HepG2 (cell line): Measurements from ENCODE around the gene KIAA1614. TPM values are rescaled to one million over a fixed set of nuclear protein-coding genes. Genes with fewer than 3 reads are reported as not detected.

Experiments
- ATAC-seq: fragments of 200-7000 bp; cut with Tn5 transposase; 3 replicates; pipeline ENCODE4 v1.9.1; 2020; ENCODE audit warnings: mild to moderate bottlenecking, moderate library complexity
- BruUV-seq: library from RNA; stranded (reverse); fragments of 400-500 nt; replicated peaks from 2 replicates; lab custom pipeline; 2021; lab: Mats Ljungman, UMichigan
- CTCF ChIA-PET: fragments of 300-600 bp; formaldehyde crosslinking; extraction: SDS; loops from one replicate; lab custom pipeline; 2021; ENCODE audit warnings: low total read pairs, inconsistent platforms, low intra/inter-chr PET ratio; lab: Yijun Ruan, JAX
- POLR2A ChIA-PET: fragments of 350-600 bp; sonication (Branson Sonifier 250); formaldehyde crosslinking; loops from one replicate; lab custom pipeline; 2020; ENCODE audit warnings: antibody characterized with exemption, inconsistent platforms; lab: Yijun Ruan, JAX
- DNase-seq: peaks from one replicate; pipeline ENCODE4 v3.0.0-alpha.2; 2015; ENCODE audit warnings: low spot score
- FAIRE-seq: peaks from 3 replicates; lab custom pipeline; 2011; peaks lifted over from hg19 to GRCh38; lab: Jason Lieb, UNC
- H2AFZ ChIP-seq: one replicate; pipeline ENCODE4 v1.6.1; 2011; ENCODE audit warnings: low read length, inconsistent platforms
- H3K27ac ChIP-seq: fragments of 300-600 bp; 3 replicates; pipeline ENCODE4 v1.8.0; 2011; ENCODE audit warnings: mixed run types, mild to moderate bottlenecking, mixed read lengths, low read length, inconsistent platforms; ENCODE audit not compliant: insufficient read depth; ENCODE audit errors: extremely low read length
- H3K27me3 ChIP-seq, 2 experiments: fragments of 200-600 bp in 1 of 2; 2 replicates in 1 of 2; 3 replicates in 1 of 2; pipeline versions ENCODE4 v1.6.0 to v1.8.0; 2011; ENCODE audit warnings: low read length in 2 of 2, mild to moderate bottlenecking in 2 of 2, moderate library complexity in 2 of 2, inconsistent platforms in 1 of 2; ENCODE audit not compliant: insufficient read depth in 2 of 2, control insufficient read depth in 1 of 2
- H3K36me3 ChIP-seq, 2 experiments: fragments of 200-600 bp in 1 of 2; replicated peaks in 1 of 2; 2 replicates in 1 of 2; 3 replicates in 1 of 2; pipeline versions ENCODE4 v1.5.1 to v1.8.0; 2011; ENCODE audit warnings: low read length in 2 of 2, inconsistent platforms in 1 of 2; ENCODE audit not compliant: insufficient read depth in 2 of 2, control insufficient read depth in 1 of 2
- H3K4me1 ChIP-seq: 2 replicates; pipeline ENCODE4 v1.5.1; 2012; ENCODE audit warnings: low read length, inconsistent platforms; ENCODE audit not compliant: insufficient read depth
- H3K4me2 ChIP-seq: 2 replicates; pipeline ENCODE4 v1.6.0; 2011; ENCODE audit warnings: low read depth, low read length, inconsistent platforms
- H3K4me3 ChIP-seq, 3 experiments: fragments of 200-600 bp in 1 of 3; sonication (generic), shearing (Covaris generic) in 1 of 3; replicated peaks in 1 of 3; 2 replicates each; pipeline ENCODE4 v1.5.1; 2011 to 2016; ENCODE audit warnings: low read length in 3 of 3, inconsistent platforms in 2 of 3, low read depth in 2 of 3, mild to moderate bottlenecking in 2 of 3, control low read depth in 1 of 3, mixed read lengths in 1 of 3; ENCODE audit not compliant: insufficient read depth in 1 of 3
- H3K79me2 ChIP-seq: one replicate; pipeline ENCODE4 v1.6.1; 2011; ENCODE audit warnings: low read length, inconsistent platforms; ENCODE audit not compliant: insufficient read depth
- H3K9ac ChIP-seq: 2 replicates; pipeline ENCODE4 v1.6.0; 2011; ENCODE audit warnings: mild to moderate bottlenecking, low read depth, low read length, inconsistent platforms; ENCODE audit not compliant: insufficient read depth
- H3K9me3 ChIP-seq: 2 replicates; pipeline ENCODE4 v1.5.1; 2012; ENCODE audit warnings: mild to moderate bottlenecking, low read length
- H4K20me1 ChIP-seq: 2 replicates; pipeline ENCODE4 v1.6.0; 2011; ENCODE audit warnings: inconsistent platforms, mild to moderate bottlenecking, low read length, moderate library complexity; ENCODE audit not compliant: insufficient read depth
- GABPB1 ChIP-seq: IDR thresholded peaks from 2 replicates; pipeline ENCODE4 v1.6.1; 2016; ENCODE audit warnings: mild to moderate bottlenecking, missing genetic modification reagents, moderate library complexity, missing compliant biosample characterization
- NKX3-1 ChIP-seq: sonication (generic); formaldehyde crosslinking; IDR thresholded peaks from 2 replicates; pipeline ENCODE4 v1.5.0; 2020; ENCODE audit warnings: missing genetic modification reagents
- REST ChIP-seq, 2 experiments: IDR thresholded peaks; 2 replicates each; pipeline ENCODE4 v1.6.1; 2011 to 2012; ENCODE audit warnings: low read length in 2 of 2, borderline replicate concordance in 1 of 2, low read depth in 1 of 2, mild to moderate bottlenecking in 1 of 2, moderate library complexity in 1 of 2
- SP2 ChIP-seq: sonication (generic); formaldehyde crosslinking; IDR thresholded peaks from 2 replicates; pipeline ENCODE4 v1.5.1; 2020; ENCODE audit warnings: mild to moderate bottlenecking, missing genetic modification reagents
- UBTF ChIP-seq: sonication (generic); formaldehyde crosslinking; IDR thresholded peaks from 2 replicates; pipeline ENCODE4 v1.4.0; 2020; ENCODE audit warnings: mild to moderate bottlenecking, missing genetic modification reagents
- WGBS: methylation state at CpG from one replicate; pipeline ENCODE4 v1.1.6; 2017; ENCODE audit warnings: low lambda C conversion rate; 5-methylcytosine and 5-hydroxymethylcytosine counted together
- in situ Hi-C: cut with HindIII; loops from 2 replicates; pipeline ENCODE4 v1.10.0; 2017; ENCODE audit warnings: low pct_unique_long_range_greater_than_20kb; ENCODE audit not compliant: extremely low pct_ligation_motif_present
- intact Hi-C: fragments of 100-400 bp; cut with micrococcal nuclease; formaldehyde crosslinking; loops from one replicate; pipeline ENCODE4 v1.10.0; 2022; ENCODE audit not compliant: unreplicated experiment
- polyA plus RNA-seq, 8 experiments: library from polyadenylated mRNA; depleted of rRNA in 3 of 8; stranded (reverse) in 7 of 8; unstranded in 1 of 8; fragments of >200 nt; fragmentation: Illumina TruSeq in 4 of 8; extraction: Trizol in 4 of 8; gene quantifications; 2 replicates each; pipeline versions ENCODE4 v1.2.1 to v1.2.3, GENCODE V29; 2011 to 2016; ENCODE audit warnings: low read depth in 4 of 8, missing spikeins in 1 of 8, mixed read lengths in 1 of 8; ENCODE audit not compliant: insufficient read depth in 1 of 8
- total RNA-seq, 5 experiments: library from RNA; depleted of rRNA; stranded (reverse); fragments of >200 nt; fragmentation: Illumina TruSeq; extraction: Trizol; gene quantifications; 2 replicates each; pipeline ENCODE4 v1.2.3, GENCODE V29; 2016; ENCODE audit warnings: low read depth in 1 of 5

KIAA1614 gene
- total and polyA plus RNA-seq, 2 of the 13 experiments (the other 11 are each of a cell fraction or from before 2014, with no cell fraction given), result 0.15 to 0.77 TPM

GRCh38 chr1:180927841-180928240 lies 15.1 kb downstream of the KIAA1614 start:
- TF ChIP-seq NKX3-1 (no peak), GABPB1 (CRISPR knock-in tag) (no peak), SP2 (CRISPR knock-in tag) (no peak), REST (IDR thresholded peaks at IDR 0.05; ENCODE audit: borderline replicate concordance in 1 of 2, low read depth in 1 of 2, low read length in 2 of 2) (0 out of 4 replicates have a peak, but pooled peaks of 1 of the 2 experiments have one; percentile 41), UBTF (CRISPR knock-in tag) (no peak)
- BruUV-seq, result no TSS peak
- peak overlapping the region in 1 of 3 experiments; percentile 31; a peak in 1 of 6 replicates for H3K4me3 ChIP-seq
- no peak overlapping the region for H3K9ac ChIP-seq
- intact Hi-C loops (no loop called here), in situ Hi-C loops (no loop called here)
- ATAC-seq (no peak), DNase-seq (no peak), FAIRE-seq (no peak)
- WGBS, result 60% methylated on average over 1 of the region's 4 CpGs
- H3K4me2 ChIP-seq, result 0 out of 2 replicates have a peak overlapping the region, but pooled peaks have one; percentile 80
- ChIA-PET CTCF (no interaction called here), POLR2A (no interaction called here)
- no peak overlapping the region for H3K27ac ChIP-seq
- no peaks in the 10 kb centered on the region for H3K36me3 ChIP-seq
- peaks cover 71% of the 10 kb centered on the region for H3K4me1 ChIP-seq
- H2AFZ ChIP-seq, result no peak overlapping the region
- H4K20me1 ChIP-seq, result no peaks in the 10 kb centered on the region
- H3K9me3 ChIP-seq, result no peaks in the 10 kb centered on the region
- H3K79me2 ChIP-seq, result no peaks in the 10 kb centered on the region
- no peaks in the 10 kb centered on the region for H3K27me3 ChIP-seq
